ENCODE data around the gene EHHADH.

Gene EHHADH

DNA sequence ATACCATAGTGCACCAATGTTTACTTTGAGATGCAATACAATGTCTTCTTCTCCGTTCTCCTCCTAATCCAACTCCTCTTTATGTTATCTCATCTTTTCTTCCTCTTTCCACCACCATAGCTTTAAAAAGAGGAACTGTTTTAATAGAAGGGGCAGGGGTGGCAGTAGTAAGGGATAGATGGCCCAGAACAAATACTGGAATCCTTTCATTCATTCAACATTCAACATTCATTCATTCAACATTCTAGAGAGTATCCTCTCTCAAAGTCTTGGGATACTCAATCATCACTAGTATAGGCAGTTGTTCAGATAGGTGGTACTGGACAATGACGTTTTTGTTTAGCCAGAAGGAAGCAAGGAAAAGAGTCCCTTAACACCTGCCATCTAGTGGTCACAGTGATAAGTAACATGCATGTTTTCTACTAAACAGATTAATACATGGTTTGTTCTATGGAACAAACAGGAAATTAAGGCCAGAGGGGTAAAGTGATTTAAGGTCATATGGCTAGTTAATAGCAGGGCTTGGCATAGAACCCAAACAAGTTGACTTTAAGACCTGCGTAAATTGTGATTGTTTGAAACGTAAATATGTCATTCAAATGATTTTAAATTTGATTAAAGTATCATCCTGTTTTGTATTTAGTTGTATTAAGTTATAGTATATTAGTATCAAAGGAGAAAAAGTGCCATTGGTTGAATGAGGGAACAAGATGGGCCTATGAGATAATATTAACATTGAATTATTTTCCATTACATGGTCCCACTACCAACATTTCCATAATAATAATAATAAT is 26.9 kb upstream of the EHHADH start:
- TF ChIP-seq, protein P1, sequence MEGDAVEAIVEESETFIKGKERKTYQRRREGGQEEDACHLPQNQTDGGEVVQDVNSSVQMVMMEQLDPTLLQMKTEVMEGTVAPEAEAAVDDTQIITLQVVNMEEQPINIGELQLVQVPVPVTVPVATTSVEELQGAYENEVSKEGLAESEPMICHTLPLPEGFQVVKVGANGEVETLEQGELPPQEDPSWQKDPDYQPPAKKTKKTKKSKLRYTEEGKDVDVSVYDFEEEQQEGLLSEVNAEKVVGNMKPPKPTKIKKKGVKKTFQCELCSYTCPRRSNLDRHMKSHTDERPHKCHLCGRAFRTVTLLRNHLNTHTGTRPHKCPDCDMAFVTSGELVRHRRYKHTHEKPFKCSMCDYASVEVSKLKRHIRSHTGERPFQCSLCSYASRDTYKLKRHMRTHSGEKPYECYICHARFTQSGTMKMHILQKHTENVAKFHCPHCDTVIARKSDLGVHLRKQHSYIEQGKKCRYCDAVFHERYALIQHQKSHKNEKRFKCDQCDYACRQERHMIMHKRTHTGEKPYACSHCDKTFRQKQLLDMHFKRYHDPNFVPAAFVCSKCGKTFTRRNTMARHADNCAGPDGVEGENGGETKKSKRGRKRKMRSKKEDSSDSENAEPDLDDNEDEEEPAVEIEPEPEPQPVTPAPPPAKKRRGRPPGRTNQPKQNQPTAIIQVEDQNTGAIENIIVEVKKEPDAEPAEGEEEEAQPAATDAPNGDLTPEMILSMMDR (IDR thresholded peaks at IDR 0.05; ENCODE audit: insufficient read depth, low read depth, low read length, missing control alignments), result peak; percentile 69
- H3K4me3 ChIP-seq (ENCODE audit: low read depth, low read length), result no peak overlapping the region
- DNase-seq (ENCODE audit: low read depth), result peak; percentile 66

DNA sequence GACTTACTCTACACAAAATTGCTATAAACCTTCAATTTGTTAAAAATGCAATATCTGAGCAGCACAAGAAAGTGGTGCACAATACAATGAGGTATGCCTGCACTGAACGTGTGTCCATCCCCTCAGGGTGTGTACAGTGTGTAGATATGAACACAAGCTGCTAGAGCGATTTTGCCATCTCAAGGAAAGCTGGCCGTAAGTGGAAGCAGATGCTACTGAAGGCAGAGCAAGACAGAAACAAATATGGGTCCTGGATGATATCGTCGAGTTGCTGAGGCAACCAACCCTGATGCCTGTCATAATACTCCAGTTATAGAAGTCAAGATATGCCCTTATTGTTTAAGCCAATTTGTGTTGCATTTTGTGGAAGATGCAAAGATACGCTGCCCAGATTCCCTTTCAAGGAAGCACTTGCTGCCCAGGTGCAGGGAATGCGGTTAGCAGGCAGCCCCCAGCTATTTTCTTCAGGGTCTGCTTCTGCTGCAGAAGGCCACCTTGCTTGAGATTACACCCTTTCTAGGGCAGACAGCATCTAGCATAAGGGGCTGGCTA is 25.8 kb upstream of the EHHADH start:
- no peak overlapping the region for H3K4me3 ChIP-seq (ENCODE audit: low read depth, low read length)
- TF ChIP-seq, protein P1 (IDR thresholded peaks at IDR 0.05; ENCODE audit: insufficient read depth, low read depth, low read length, missing control alignments), result no peak
- no peak for DNase-seq (ENCODE audit: low read depth)

DNA sequence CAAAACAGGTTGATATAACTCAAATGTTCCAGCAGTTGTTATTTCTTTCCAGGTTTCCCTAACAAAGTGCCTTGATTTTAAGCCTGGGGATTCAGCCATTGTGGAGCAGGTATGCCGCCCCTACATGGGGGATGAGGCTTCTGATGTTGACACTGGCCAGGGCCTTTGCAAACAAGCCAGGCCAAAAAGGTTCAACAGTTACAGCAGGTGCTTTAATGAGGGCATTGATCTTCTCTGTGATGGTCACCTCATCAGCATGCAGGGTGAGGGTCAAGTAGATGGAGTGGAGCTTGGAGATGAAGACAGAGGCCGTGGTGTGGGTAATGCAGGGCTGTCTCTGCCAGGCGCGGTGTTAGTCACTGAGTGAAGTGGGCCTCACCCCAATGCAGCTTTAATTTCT is 22.6 kb upstream of the EHHADH start:
- no peak overlapping the region for H3K4me3 ChIP-seq (ENCODE audit: low read depth, low read length)
- TF ChIP-seq, protein P1 (IDR thresholded peaks at IDR 0.05; ENCODE audit: insufficient read depth, low read depth, low read length, missing control alignments), result no peak
- DNase-seq (ENCODE audit: low read depth), result no peak

DNA sequence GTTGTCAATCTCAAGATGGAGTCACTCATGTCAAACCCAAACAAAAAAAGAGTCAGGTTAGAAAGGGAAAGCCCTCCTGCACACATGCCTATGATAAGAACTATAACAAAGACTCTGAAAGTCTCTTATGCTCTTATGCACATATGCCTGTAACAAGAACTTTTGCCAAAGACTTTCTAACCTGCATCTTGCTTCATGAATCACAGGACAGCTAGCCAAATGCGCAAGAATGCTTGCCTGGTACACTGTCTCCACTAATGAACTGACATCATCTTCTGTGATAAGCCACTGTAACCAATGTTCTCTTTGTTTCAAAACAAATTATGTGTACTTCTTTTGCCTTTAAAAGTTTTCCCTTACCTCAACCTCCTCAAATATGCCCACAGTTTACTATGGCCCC is 18.2 kb upstream of the EHHADH start:
- no peak overlapping the region for H3K4me3 ChIP-seq (ENCODE audit: low read depth, low read length)
- no peak for DNase-seq (ENCODE audit: low read depth)
- TF ChIP-seq, protein P1 (IDR thresholded peaks at IDR 0.05; ENCODE audit: insufficient read depth, low read depth, low read length, missing control alignments), result no peak

DNA sequence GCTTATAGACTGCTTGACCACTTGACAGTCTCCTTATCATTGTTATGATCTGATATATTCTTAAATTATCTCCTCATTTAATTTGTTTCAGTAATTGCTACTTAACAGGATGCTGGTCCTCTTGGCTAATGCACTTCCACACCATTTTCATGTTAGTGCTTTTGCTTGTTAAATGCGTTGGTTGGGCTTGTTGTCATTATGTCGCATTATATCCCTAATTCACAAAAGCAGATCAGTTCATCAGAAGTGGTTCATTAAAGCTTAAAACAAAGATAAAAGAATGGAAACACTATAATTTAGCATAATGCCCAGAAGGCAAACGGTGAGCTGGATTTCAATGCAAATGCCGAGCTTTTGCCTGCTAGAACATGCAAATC is 17.1 kb upstream of the EHHADH start:
- TF ChIP-seq, protein P1 (IDR thresholded peaks at IDR 0.05; ENCODE audit: insufficient read depth, low read depth, low read length, missing control alignments), result no peak
- DNase-seq (ENCODE audit: low read depth), result no peak
- no peak overlapping the region for H3K4me3 ChIP-seq (ENCODE audit: low read depth, low read length)

DNA sequence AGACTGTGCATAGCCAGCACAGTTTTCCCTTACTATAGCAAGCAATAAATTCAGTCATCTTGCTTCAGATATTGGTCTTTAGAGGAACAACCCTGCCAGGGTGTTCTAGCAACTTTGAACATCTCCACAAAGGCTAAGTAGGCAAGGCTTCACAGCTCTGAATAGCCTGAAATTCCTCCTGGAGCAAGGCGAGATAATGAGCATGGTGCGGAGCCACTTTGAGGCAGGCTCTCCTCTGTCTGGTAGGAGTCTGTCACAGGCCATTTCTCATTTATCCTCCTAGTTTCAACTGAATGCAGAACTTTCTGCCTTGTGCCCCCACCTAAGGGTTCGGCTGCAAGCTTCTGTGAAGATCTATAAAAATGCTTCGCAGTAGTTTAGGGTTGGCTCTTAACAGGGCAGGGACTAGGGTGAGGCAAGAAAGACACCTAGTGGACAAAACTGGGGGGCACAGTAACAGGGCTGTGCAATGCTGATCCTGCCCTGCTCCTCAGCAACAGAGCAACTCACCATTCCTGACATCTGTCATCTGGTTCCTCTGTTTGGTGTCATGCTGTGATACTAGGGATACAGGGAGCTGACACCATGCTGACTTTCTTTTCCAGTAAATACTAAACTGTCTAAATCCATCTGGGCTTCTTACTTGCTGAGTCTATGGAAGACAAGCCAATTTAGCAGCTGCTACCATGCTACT is 16.6 kb upstream of the EHHADH start:
- TF ChIP-seq, protein P1 (IDR thresholded peaks at IDR 0.05; ENCODE audit: insufficient read depth, low read depth, low read length, missing control alignments), result peak; percentile 59
- no peak overlapping the region for H3K4me3 ChIP-seq (ENCODE audit: low read depth, low read length)
- DNase-seq (ENCODE audit: low read depth), result peak; percentile 53

Measured in GM12865 (cell line).